Activated CD4-positive, alpha-beta T cell treated with anti-CD3 and anti-CD28 coated beads, Interleukin-2, amount 50 U/mL, for 1 hour (primary cell): ENCODE data around the gene MAPK7.

Source experiments
- DNase-seq: peaks from one replicate; pipeline ENCODE4 v3.0.0-alpha.2; 2020

Gene MAPK7

DNA sequence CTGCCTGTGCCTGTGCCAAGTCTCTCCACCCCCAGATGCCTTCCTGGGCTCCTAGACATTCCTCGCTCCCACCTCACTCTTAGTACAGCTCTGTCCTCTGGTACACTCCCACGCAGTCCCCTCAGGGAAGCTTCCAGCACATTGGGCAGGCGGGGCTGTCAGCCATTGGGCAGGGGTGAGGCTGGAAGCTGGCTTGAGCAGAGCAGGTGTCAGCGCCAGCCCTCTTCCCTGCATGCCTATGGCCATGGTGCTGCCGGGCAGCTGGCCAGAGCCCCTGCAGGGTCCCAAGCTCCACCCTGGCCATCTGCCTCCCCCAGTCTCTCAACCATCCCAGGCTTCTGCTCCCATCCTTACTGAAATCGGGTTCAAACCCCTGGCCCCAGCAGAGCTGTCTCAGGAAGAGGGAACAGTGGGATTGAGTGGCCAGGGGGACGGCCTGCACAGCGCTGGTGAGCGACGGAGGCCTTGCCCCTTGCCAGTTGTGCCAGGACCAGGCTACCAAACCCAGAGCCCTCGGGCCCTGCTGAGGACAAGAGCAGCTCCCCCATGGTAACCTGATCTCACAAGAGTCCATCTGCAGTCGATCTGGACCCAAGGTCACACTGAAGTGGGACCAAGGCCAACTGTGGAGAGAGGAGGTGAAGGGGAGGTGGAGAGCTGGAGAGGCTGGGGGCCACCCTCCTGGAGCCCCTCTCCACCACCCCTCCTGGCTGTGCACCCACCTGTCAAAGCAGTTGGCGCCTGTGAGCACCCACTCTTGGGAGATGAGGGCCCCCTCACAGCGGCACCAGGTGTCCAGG lies 13.4 kb upstream of the MAPK7 start:
- DNase-seq = no peak

DNA sequence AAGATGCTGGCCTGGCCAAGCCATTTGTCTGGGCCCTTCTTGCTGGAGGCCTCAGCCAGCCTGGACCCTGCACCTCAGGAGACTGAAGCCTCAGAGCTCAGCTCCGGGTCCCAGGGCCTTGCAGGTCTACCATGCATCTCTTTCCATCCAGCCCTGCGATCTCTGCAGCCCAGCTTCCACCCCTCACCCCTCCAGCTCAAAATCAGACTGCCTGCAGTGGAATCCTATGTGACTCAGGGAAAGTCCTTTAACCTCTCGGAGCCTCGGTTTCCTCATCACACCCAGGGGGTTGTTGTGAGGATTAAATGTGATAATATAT lies 12.8 kb upstream of the MAPK7 start:
- no peak for DNase-seq

DNA sequence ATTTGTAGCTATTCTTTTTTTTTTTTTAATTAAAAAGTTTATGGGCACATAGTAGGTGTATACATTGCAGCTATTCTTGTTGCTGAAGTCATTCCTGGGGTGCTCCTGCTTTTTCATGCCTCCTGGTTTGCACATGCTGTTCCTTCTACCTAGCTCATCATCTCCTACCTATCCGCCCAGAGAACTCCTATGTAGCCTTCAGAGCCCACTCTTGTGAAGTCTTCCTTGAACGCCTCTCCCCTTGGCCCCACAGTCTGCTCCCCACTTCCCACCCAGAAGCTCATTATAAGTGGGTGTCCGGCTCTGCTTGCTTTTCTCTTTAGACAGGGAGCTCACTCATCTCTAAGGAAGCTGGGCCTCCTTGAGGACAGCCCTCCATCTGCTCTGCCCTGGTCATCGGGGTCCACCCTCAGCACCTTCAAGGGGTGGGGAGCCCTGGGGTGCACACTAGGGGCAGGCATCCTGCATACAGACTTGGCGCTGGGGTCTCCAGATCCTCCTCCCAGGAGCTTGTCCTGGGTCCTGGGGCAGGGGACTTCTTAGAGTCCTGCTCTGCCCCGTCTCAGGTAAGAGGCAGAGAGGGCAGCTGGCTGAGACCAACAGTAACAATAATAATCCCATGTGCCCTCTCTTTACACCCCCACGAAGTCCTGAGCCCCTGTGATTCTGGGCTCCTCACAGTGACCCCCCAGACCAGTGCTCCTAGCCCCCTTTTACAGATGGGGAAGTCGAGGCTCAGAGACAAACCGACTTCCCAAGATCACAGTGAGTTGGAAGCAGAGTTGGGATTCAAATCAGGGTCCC lies 12.3 kb upstream of the MAPK7 start:
- DNase-seq = no peak

DNA sequence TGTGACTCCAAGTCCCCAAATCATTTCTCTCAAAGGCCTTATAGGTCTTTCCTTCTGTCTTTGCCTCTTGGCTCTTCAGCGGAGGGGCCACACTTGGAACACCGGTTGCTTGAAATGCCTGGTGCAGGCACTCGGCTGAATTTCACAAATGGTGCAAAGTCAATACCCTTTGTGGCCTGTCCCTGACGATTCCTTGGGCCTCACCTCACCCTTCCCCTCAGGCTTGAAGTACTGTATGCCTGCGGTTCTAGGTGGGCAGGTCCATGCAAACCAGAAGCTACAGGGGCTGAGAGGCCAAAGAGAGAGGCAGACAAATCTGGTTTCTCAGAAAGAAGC lies 11.7 kb upstream of the MAPK7 start:
- DNase-seq = no peak

DNA sequence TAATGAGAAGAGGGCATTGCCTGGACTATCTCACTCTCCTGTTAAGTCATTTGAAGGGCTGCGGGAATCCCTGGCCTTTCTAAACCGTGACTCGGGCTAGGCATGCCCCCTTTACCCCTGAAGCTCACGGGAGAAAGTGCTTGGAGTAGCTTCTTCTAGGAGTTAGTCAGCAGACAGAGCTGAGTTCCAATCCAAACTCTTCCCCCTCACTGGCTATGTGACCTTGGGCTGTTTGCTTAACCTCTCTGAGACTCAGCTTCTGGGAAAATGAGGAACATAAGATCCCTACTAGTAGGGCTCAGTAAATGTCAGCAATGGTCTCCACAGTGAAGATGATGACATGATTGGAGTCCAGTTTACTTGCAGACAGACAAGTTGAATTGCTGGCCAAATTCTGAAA lies 10.1 kb upstream of the MAPK7 start:
- no peak for DNase-seq

DNA sequence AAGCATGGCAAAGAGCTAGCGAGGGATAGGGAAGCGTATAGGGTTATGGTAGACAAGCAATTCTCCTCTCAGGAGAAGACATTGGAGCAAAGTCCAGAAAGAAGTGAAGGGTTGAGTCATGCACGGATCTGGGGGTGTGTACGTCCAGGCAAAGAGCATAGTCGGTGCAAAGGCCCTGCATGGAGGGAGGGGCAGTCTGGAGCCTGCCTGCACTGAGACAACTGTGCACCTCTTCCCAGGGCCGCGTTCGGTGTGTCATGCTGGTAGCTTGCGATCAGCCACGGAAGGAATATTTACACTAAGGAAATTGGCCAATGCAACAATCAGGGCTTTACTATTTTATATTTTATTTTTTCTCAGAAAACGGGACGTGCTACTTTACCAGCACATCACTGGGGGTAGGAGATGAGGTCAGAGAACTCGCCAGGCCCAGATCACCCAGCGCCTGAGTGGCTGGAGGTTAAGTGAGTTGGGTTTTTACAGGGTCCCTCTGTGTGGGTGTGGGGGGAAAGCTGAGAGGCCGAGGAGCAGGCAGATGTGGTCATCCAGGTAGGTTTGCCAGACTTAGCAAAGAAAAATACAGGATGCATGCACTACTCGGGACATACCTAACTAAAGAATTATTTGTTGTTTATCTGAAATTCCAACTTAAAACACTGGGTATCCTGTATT lies 9.1 kb upstream of the MAPK7 start:
- no peak for DNase-seq

DNA sequence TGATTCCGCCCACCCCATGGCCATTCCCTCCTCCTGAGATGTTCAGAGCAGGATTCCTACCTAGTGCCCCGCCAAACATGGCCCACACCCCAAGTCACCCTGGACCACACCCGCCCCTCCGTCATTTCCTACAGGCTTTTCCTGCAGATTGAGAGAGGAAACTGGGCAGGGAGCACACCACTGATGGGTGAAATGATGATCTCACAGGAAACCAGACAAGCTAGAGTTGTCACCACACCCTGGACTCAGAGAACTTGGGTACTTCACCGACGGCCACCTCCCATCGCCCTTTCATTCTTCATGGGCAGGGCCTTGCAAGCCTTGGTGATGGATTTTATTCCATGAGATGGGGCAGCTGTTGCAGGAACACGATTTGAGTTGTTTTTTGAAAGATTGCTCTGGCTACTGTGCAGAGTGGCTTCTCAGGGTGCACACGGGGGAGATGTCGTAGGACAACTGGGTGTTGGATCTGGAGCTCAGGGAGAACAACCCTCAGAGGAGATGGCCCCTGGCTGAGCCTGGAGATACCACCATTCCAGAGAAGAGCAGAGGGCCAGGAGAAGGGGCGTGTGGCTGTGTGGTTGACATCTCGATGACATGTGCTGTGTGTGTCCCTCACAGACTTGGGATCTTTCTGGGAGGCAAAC lies 8.3 kb upstream of the MAPK7 start:
- peak; percentile 22 for DNase-seq

DNA sequence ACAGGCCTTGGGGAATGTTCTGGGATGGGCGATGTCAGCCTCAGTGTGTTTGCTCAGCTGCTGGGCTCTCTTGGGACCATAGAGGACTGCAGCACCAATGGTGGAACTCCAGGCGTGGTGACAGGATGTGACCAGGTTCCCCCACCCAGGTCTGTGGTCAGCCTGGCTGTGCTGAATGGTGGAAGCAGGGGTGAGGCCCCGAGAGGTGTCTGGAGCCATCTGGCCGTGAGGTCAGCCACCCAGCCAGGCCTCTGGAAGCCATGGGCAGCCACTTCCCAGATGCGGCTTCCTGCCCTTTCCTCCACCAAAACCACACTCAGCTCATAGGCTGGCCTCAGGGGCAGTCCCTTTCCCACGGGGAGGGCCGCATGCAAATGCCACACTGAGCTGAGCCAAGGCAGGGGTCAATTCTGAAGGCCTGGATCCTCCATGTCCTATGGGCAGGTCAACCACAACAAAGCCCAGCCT lies 7.8 kb upstream of the MAPK7 start:
- no peak for DNase-seq

DNA sequence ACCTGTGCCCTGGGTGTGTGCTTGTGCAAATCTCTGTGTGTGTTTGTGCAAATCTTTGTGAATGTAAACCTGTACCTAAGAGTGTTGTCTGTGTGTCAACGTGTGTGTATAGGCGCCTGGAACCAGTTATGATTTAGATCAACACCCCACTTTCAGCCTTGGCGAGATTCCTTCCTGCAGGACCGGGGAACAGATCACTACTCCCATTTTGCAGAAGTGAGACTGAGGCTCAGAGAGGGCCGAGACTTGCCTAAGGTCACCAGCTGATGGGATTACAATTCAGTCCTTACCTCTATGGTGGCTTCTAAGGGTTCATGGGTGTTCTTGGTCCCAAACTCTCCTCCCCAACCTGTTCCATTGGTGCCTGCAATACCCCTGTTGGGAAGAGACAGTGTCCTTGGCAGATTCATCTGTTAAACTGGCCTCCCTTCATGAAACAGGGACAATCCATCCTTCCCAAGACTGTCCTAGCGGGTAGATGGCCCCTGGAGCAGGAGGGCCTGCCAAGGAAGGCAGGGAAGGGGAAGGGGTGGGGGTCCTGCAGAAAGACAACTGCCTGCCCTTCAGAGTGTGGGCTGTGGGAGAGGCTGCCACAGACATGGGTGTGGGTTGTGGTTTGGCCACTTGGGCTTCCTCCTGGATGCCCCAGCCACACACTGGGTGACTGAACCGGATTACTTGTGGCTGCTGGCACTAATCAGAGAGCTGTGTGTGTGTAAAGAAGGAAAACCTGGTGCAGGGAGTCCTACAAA lies 6.9 kb upstream of the MAPK7 start:
- no peak for DNase-seq

DNA sequence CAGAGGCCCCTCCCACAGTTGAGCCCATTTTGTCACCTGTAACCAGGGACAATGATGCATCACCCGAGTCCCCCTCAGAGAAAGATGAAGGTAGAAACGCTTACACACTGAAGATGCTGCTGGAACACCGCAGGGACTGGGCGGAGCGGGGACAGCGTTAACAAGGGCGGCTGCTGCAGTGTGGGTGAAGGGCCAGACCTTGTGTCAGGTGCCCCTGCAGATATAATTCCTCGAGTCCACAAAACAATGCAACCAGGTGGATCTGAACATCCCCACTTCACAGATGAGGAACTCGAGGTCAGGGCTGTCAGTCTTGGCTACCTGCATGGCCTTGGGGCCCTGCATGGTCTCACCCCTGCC lies 6.3 kb upstream of the MAPK7 start:
- DNase-seq = no peak

DNA sequence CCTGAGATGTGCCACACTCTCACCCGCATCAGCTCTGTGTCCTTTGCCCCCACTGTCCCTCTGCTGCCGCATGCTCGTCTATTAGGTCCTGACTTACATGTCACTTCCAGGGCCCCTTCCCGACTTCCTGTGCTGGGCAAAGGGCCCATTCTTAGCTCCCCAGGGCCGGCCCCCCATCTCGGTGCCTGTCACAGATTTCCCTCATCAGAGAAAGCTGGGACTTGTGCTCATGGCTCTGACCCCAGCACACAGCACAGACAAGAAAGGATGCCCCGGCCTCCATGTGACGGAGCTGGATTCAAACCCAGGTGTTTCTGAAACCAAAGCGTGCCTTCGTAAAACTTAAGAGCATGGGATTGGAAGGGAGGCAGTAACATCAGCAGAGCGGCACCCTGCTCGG lies 5.9 kb upstream of the MAPK7 start:
- DNase-seq = no peak

DNA sequence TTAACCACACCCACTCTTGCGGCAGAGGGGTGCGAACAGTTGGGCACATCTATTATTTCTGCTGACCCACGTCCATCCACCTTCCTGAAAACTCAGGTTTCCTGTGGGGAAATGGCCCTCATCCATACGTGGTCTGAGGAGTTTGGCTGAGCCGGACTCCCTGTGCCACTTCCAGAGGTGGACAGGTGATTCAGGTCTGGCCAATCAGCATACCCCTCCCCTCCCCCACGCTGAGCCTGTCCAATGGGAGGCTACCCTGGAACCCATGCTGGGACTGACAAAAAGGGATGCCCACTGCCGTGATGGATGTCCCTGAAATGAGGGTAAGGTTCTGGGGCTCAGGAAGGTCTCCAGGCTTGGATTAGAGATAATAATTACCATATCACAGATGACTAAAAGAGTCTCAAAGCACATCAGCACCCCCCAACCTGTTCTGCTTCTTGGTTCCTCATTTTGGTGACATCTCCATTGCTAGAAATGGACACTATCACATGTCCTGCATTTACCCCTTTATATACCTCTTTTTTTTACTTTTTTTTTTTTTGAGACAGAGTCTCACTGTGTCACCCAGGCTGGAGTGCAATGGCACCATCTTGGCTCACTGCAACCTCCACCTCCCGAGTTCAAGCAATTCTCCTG lies 5.3 kb upstream of the MAPK7 start:
- DNase-seq = no peak

DNA sequence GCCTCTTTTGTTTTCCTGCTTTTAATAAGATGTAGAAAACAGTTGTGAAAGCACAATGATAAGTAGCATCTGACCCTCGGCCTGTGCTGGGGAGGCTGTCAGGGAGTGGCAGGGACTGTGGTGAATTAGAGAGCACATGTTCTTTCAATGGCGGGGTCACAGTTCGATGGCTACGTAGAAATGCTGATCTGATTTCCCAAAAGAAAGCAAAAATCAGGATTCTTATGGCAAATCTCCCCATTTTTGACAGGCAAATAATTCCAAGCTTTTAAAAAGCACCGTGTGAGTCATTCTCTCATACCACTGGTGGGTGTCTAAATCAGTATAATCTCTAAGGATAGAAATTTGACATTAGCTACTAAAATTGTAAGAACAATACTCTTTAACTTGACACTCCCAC lies 4.2 kb upstream of the MAPK7 start:
- no peak for DNase-seq

DNA sequence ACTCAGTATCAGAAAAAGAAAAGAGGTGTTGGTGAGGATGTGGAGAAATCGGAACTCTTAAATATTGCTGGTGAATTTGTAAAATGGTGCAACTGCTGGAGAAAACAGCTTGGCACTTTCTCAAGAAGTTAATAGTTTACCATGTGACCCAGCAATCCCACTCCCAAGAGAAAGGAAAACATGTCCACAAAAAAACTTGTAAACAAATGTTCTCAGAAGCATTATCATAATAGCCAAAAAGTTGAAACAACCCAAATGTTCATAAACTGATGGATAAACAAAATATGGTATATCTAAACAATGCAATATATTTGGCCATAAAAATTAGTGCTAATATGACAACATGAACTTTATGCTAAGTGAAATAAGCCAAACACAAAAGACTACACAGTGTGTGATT lies 2.6 kb upstream of the MAPK7 start:
- DNase-seq = no peak

DNA sequence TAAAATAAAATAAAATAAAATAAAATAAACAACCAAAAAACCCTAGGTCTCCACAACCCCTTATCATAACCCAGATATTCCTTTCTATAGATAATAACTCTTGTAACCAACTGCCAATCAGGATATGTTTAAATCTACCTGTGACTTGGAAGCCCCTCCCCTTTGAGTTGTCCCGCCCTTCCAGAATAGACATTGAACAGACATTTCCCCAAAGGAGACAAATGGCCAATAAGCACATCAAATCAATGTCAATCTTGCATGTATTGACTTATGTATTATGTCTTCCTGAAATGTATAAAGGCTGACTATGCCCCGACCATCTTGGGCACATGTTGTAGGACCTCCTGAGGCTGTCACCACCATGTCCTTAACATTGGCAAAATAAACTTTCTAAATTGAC lies 1.5 kb upstream of the MAPK7 start:
- no peak for DNase-seq

DNA sequence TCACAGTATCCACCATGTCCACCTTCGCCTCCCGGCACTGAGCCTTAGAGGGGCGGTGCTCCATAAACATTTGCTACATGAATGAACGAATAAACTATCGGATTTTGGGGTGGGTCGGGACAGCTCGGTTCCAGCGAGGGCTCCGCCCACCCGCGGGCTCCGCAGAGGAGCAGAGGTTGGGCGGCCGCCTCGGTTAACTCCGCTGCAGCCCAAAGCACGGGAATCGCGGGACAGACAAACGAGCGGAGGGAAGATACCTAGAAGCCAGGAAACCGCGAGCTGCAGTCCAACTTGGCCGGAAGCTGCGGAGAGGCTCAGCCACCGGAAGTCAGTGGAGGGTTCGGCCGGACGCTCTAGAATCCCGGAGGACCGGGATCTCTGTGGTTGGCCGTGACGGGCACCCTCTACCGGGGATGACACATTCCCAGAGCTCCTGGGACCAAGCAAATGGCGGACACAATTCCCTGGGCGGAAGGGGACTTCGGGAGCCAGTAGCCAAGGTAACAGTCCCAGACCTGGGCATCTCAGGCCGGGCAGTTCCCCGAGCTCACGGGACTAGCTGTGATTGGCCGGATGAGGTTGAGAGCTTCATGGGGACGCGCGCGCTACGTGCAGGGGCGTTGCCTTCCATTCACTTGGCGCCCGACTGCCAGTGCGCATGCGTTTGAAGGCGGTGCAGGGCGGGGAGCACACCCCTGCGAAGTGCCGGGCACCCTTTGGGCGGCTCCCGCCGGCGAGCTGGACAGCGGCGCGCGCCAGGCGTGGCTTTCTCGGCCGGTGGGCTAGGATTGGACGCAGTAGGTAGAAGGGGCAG lies 489 bp upstream of the MAPK7 start:
- peak; percentile 87 for DNase-seq

DNA sequence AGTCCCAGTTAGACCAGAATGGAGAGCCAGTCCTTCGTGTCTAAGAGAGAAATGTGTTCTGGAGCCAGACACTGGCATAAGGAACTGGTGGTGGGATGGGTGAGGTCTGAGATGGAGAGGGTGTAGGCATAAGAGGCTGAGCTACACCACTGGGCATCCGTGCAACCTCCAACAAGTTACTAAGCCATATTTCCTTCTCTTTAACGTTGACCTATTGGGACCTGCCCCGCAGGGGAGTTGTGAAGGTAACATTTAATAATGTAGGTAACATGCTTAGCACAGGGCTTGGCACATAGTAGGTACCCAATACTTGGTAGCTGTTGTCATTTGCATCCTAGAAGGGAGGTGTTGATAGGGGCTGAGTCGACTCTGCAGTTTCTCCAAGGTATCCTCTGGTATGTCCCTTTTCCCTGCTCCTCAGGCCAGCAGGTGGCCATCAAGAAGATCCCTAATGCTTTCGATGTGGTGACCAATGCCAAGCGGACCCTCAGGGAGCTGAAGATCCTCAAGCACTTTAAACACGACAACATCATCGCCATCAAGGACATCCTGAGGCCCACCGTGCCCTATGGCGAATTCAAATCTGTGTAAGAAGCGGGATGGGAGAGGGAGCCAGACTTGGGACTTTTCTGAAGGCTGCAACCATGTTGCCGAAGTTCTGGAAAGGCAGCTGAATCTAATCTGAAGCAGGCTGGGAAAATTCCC lies 1.2 kb downstream of the MAPK7 start:
- DNase-seq = no peak

DNA sequence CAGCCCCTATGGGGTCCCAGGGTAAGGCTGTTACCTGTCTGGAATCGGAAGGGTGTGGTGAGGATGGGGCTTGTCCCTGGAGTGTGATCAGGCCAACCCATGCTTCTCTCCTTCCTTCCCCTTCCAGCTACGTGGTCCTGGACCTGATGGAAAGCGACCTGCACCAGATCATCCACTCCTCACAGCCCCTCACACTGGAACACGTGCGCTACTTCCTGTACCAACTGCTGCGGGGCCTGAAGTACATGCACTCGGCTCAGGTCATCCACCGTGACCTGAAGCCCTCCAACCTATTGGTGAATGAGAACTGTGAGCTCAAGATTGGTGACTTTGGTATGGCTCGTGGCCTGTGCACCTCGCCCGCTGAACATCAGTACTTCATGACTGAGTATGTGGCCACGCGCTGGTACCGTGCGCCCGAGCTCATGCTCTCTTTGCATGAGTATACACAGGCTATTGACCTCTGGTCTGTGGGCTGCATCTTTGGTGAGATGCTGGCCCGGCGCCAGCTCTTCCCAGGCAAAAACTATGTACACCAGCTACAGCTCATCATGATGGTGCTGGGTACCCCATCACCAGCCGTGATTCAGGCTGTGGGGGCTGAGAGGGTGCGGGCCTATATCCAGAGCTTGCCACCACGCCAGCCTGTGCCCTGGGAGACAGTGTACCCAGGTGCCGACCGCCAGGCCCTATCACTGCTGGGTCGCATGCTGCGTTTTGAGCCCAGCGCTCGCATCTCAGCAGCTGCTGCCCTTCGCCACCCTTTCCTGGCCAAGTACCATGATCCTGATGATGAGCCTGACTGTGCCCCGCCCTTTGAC lies 2.4 kb downstream of the MAPK7 start:
- DNase-seq = no peak

DNA sequence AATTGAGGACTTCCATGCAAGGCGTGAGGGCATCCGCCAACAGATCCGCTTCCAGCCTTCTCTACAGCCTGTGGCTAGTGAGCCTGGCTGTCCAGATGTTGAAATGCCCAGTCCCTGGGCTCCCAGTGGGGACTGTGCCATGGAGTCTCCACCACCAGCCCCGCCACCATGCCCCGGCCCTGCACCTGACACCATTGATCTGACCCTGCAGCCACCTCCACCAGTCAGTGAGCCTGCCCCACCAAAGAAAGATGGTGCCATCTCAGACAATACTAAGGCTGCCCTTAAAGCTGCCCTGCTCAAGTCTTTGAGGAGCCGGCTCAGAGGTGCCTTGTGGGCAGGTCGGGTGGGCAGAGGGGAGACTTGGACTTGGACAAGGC lies 3.1 kb downstream of the MAPK7 start:
- DNase-seq = no peak
